Measurements from ENCODE around the gene ATP6AP1. TPM values are rescaled to one million over a fixed set of nuclear protein-coding genes. Genes with fewer than 3 reads are reported as not detected.

Gene ATP6AP1
- total and polyA plus RNA-seq, 10 of the 15 experiments (the other 5 are each of a cell fraction or from before 2014, with no cell fraction given), result 4.5 to 56.4 (median 32.0) TPM

- ChIA-PET SMC1A (ENCODE audit: uncharacterized antibody, unreplicated experiment) (interaction anchor here (2.6 kb wide), 1 partner anchor 10 kb away, joined by 10 read pairs; no protein-coding TSS in a partner anchor), POLR2A (interaction anchor here (1.4 kb wide), 1 partner anchor 10 kb away, joined by 6 read pairs; the partner anchor contains the start of gene FLNA)
Measured at GRCh38 chrX:154383359-154384283, 44.9 kb upstream of the ATP6AP1 start.

More at GRCh38 chrX:154383359-154384283, 44.9 kb upstream of the ATP6AP1 start:
- ChIA-PET CTCF (interaction anchor here (2.9 kb wide), 1 partner anchor 10 kb away, joined by 17 read pairs; the partner anchor contains the start of gene FLNA), RAD21 (ENCODE audit: unreplicated experiment) (interaction anchor here (2.0 kb wide), 1 partner anchor 10 kb away, joined by 10 read pairs; the partner anchor contains the start of gene FLNA)
- no peak overlapping the region for H3K4me2 ChIP-seq (ENCODE audit: control insufficient read depth, insufficient read depth)
- peaks cover 15% of the 10 kb centered on the region for H3K79me2 ChIP-seq (ENCODE audit: control insufficient read depth, insufficient read depth, low read length)
- no peaks in the 10 kb centered on the region for H4K20me1 ChIP-seq (ENCODE audit: control insufficient read depth, insufficient read depth)
- FAIRE-seq, result no peak
- WGBS (ENCODE audit: insufficient coverage, insufficient replicate concordance, low lambda C conversion rate, missing lambda C conversion rate), result 53% methylated on average over 13 of the region's 14 CpGs
- TF ChIP-seq RFX5 (IDR thresholded peaks at IDR 0.05; ENCODE audit: low read depth, low read length) (no peak), YBX1 (IDR thresholded peaks at IDR 0.05) (no peak), MTA2 (IDR thresholded peaks at IDR 0.05; ENCODE audit: low read depth) (no peak), NFXL1 (IDR thresholded peaks at IDR 0.05; ENCODE audit: borderline replicate concordance) (no peak), CHD1 (IDR thresholded peaks at IDR 0.05; ENCODE audit: low read depth, low read length) (no peak), NFIC (IDR thresholded peaks at IDR 0.05; ENCODE audit: low read depth, low read length) (no peak), STAT1 (conservative IDR thresholded peaks at IDR 0.05) (no peak), E2F8 (IDR thresholded peaks at IDR 0.05; ENCODE audit: low read depth, partially characterized antibody) (no peak)
- TF ChIP-seq, protein P1, sequence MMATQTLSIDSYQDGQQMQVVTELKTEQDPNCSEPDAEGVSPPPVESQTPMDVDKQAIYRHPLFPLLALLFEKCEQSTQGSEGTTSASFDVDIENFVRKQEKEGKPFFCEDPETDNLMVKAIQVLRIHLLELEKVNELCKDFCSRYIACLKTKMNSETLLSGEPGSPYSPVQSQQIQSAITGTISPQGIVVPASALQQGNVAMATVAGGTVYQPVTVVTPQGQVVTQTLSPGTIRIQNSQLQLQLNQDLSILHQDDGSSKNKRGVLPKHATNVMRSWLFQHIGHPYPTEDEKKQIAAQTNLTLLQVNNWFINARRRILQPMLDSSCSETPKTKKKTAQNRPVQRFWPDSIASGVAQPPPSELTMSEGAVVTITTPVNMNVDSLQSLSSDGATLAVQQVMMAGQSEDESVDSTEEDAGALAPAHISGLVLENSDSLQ (IDR thresholded peaks at IDR 0.05), result no peak
- TF ChIP-seq, protein P2, sequence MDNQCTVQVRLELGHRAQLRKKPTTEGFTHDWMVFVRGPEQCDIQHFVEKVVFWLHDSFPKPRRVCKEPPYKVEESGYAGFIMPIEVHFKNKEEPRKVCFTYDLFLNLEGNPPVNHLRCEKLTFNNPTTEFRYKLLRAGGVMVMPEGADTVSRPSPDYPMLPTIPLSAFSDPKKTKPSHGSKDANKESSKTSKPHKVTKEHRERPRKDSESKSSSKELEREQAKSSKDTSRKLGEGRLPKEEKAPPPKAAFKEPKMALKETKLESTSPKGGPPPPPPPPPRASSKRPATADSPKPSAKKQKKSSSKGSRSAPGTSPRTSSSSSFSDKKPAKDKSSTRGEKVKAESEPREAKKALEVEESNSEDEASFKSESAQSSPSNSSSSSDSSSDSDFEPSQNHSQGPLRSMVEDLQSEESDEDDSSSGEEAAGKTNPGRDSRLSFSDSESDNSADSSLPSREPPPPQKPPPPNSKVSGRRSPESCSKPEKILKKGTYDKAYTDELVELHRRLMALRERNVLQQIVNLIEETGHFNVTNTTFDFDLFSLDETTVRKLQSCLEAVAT (IDR thresholded peaks at IDR 0.05), result no peak
- ATAC-seq, result no peak
- no peaks in the 10 kb centered on the region for H3K27me3 ChIP-seq (replicated peaks in 1 of 2; ENCODE audit: control insufficient read depth in 2 of 2, insufficient read depth in 2 of 2, low read length in 1 of 2)
- no peaks in the 10 kb centered on the region; the same call in 2 of the 3 replicates for H3K9me3 ChIP-seq (replicated peaks; ENCODE audit: control insufficient read depth, insufficient read depth, low read length)
- no TSS peak for BruUV-seq (replicated peaks)
- H3K36me3 ChIP-seq (ENCODE audit: control insufficient read depth in 2 of 2, insufficient read depth in 2 of 2, low read length in 1 of 2), result no peaks in the 10 kb centered on the region; a peak in 1 of 4 replicates
- no peak overlapping the region for H3K27ac ChIP-seq (ENCODE audit: control insufficient read depth, insufficient read depth)
- intact Hi-C loops (cut with micrococcal nuclease; ENCODE audit: unreplicated experiment), result no loop called here
- H2AFZ ChIP-seq (ENCODE audit: control insufficient read depth, low read depth, low read length), result no peak overlapping the region
- no peak overlapping the region for H3K4me3 ChIP-seq
- no peak overlapping the region for H3K9ac ChIP-seq (ENCODE audit: control insufficient read depth, insufficient read depth, low read length)
- no peaks in the 10 kb centered on the region; the same call in 1 of the 2 replicates for H3K4me1 ChIP-seq (ENCODE audit: control insufficient read depth, insufficient read depth, low read length)
- DNase-seq (ENCODE audit: low read depth, low spot score), result no peak
- in situ Hi-C loops (cut with MboI), result no loop called here

All from GM12878 (cell line).